DOHH2 (cell line): ENCODE results near the gene HCLS1.
"Not testable (repeated sequence)": the region's sequence is repeated elsewhere in the genome, so short reads cannot be mapped to it uniquely, and the experiment has no call there.

Experiments
- H3F3A ChIP-seq: fragments of 200-600 bp; sonication (generic), shearing (Covaris generic); 2 replicates; pipeline ENCODE4 v1.6.0; 2016; ENCODE audit warnings: antibody characterized with exemption, mild to moderate bottlenecking; ENCODE audit not compliant: control insufficient read depth, insufficient read depth
- H3K27ac ChIP-seq: fragments of 200-600 bp; sonication (generic); 2 replicates; pipeline ENCODE4 v1.5.1; 2014; ENCODE audit warnings: low read depth, mild to moderate bottlenecking, low read length, moderate library complexity
- H3K27me3 ChIP-seq: fragments of 200-600 bp; sonication (generic); 2 replicates; pipeline ENCODE4 v1.6.1; 2014; ENCODE audit warnings: mild to moderate bottlenecking, low read length, mixed read lengths; ENCODE audit not compliant: control insufficient read depth
- H3K36me3 ChIP-seq: fragments of 200-600 bp; sonication (generic); 2 replicates; pipeline ENCODE4 v1.6.1; 2014; ENCODE audit warnings: mild to moderate bottlenecking, low read length, moderate library complexity, mixed read lengths; ENCODE audit not compliant: control insufficient read depth
- H3K4me1 ChIP-seq: fragments of 200-600 bp; sonication (generic); 2 replicates; pipeline ENCODE4 v1.6.1; 2014; ENCODE audit warnings: mild to moderate bottlenecking, low read length, mixed read lengths; ENCODE audit not compliant: control insufficient read depth
- H3K4me2 ChIP-seq: fragments of 200-600 bp; sonication (generic); 2 replicates; pipeline ENCODE4 v1.6.0; 2014; ENCODE audit warnings: mild to moderate bottlenecking, low read length, moderate library complexity
- H3K4me3 ChIP-seq: fragments of 200-600 bp; sonication (generic); 2 replicates; pipeline ENCODE4 v1.5.1; 2014; ENCODE audit warnings: mild to moderate bottlenecking, low read length, mixed read lengths
- H3K79me2 ChIP-seq: fragments of 200-600 bp; sonication (generic); 2 replicates; pipeline ENCODE4 v1.6.1; 2014; ENCODE audit warnings: mild to moderate bottlenecking, low read length, mixed read lengths; ENCODE audit not compliant: control insufficient read depth
- H3K9me2 ChIP-seq: fragments of 200-600 bp; sonication (generic); replicated peaks from 2 replicates; pipeline ENCODE4 v1.6.1; 2014; ENCODE audit warnings: mild to moderate bottlenecking, low read length, mixed read lengths; ENCODE audit not compliant: control insufficient read depth
- H3K9me3 ChIP-seq: fragments of 200-600 bp; sonication (generic); 2 replicates; pipeline ENCODE4 v1.6.1; 2014; ENCODE audit warnings: antibody characterized with exemption, low read length, mixed read lengths; ENCODE audit not compliant: control insufficient read depth, insufficient read depth
- H4K20me1 ChIP-seq: fragments of 200-600 bp; sonication (generic); 2 replicates; pipeline ENCODE4 v1.6.0; 2014; ENCODE audit warnings: low read depth, mild to moderate bottlenecking, antibody characterized with exemption, low read length, moderate library complexity; ENCODE audit not compliant: control insufficient read depth, insufficient read depth
- EZH2phosphoT487 ChIP-seq: fragments of 200-600 bp; sonication (generic); IDR thresholded peaks from 2 replicates; pipeline ENCODE4 v1.6.1; 2017; ENCODE audit warnings: borderline replicate concordance, mild to moderate bottlenecking, antibody characterized with exemption, low read length, moderate library complexity, mixed read lengths
- TF ChIP-seq, protein P1 (sequence below): fragments of 200-600 bp; sonication (generic); IDR thresholded peaks from one replicate; pipeline ENCODE4 v1.5.1; 2014; ENCODE audit warnings: antibody characterized with exemption, mild to moderate bottlenecking, low read depth, low read length; ENCODE audit not compliant: poor library complexity, severe bottlenecking

Gene HCLS1

DNA sequence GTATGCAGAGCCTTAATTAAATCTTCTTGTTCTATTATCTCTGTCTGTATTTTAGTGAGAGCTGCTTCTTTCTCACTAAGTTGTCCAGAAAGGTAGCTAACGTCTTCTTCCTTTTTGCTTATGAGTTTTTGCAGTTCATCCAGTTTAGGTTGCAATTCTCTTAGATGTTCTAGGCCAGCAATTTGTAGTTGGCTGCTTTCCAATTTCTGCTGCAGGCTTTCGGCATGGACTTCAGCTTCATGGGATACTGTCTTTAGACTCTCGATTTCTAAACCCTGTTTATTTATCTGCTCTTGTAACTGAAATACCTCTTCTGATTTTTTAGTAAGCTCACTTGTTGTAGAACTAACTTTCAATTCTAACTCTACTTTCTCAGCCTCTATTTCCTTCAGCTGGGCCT is 35.5 kb upstream of the HCLS1 start:
- no peak overlapping the region for H3K27ac ChIP-seq
- H3K36me3 ChIP-seq: peaks cover 46% of the 10 kb centered on the region
- no peaks in the 10 kb centered on the region for H3K4me1 ChIP-seq
- no peaks in the 10 kb centered on the region for H3K9me3 ChIP-seq
- no peak overlapping the region for H3K4me3 ChIP-seq
- H3K9me2 ChIP-seq: no peaks in the 10 kb centered on the region
- H3K27me3 ChIP-seq: no peaks in the 10 kb centered on the region
- H4K20me1 ChIP-seq: no peaks in the 10 kb centered on the region
- TF ChIP-seq, protein P1, sequence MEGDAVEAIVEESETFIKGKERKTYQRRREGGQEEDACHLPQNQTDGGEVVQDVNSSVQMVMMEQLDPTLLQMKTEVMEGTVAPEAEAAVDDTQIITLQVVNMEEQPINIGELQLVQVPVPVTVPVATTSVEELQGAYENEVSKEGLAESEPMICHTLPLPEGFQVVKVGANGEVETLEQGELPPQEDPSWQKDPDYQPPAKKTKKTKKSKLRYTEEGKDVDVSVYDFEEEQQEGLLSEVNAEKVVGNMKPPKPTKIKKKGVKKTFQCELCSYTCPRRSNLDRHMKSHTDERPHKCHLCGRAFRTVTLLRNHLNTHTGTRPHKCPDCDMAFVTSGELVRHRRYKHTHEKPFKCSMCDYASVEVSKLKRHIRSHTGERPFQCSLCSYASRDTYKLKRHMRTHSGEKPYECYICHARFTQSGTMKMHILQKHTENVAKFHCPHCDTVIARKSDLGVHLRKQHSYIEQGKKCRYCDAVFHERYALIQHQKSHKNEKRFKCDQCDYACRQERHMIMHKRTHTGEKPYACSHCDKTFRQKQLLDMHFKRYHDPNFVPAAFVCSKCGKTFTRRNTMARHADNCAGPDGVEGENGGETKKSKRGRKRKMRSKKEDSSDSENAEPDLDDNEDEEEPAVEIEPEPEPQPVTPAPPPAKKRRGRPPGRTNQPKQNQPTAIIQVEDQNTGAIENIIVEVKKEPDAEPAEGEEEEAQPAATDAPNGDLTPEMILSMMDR: no peak
- TF ChIP-seq EZH2phosphoT487: no peak
- H3K4me2 ChIP-seq: no peak overlapping the region
- no peaks in the 10 kb centered on the region for H3F3A ChIP-seq
- no peaks in the 10 kb centered on the region for H3K79me2 ChIP-seq

DNA sequence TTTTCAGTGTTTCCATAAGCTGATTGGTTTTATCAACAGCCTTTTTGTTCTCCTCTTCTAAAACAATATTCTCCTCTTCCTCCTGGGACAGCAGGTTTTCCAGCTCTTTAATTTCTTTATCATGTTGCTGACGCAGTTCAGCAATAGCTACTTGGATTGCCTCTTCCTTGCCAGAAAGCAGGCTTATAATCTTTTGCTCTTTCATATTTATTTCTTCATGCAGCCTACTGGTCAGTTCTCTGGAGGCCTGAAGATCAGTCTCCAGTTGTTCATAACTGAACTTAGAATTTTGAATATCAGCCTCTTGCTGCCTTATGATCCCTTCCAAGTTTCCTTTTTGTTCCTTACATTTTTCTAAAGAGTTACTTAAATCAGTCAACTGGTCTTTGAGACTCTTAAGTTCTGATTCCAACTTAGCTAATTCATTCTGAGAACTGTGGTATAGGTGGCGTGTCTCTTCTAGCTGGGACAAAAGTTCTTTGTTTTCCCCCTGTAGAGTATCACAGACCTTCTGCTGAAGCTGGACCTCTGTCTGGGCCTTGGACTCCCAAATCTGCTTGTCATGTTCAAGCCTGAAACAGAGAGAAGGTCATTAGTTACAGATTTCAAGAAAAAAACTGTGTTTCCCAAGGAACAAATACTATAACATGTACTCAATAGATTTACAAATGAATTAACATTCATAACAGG is 31.5 kb upstream of the HCLS1 start:
- no peak overlapping the region for H3K4me3 ChIP-seq
- no peaks in the 10 kb centered on the region for H3K4me1 ChIP-seq
- no peaks in the 10 kb centered on the region for H3F3A ChIP-seq
- peaks cover 31% of the 10 kb centered on the region for H3K36me3 ChIP-seq
- H3K4me2 ChIP-seq: no peak overlapping the region
- no peaks in the 10 kb centered on the region for H3K79me2 ChIP-seq
- no peaks in the 10 kb centered on the region for H3K27me3 ChIP-seq
- H3K9me3 ChIP-seq: no peaks in the 10 kb centered on the region
- TF ChIP-seq, protein P1: no peak
- no peak for TF ChIP-seq EZH2phosphoT487
- H4K20me1 ChIP-seq: no peaks in the 10 kb centered on the region
- no peak overlapping the region for H3K27ac ChIP-seq
- no peaks in the 10 kb centered on the region for H3K9me2 ChIP-seq

DNA sequence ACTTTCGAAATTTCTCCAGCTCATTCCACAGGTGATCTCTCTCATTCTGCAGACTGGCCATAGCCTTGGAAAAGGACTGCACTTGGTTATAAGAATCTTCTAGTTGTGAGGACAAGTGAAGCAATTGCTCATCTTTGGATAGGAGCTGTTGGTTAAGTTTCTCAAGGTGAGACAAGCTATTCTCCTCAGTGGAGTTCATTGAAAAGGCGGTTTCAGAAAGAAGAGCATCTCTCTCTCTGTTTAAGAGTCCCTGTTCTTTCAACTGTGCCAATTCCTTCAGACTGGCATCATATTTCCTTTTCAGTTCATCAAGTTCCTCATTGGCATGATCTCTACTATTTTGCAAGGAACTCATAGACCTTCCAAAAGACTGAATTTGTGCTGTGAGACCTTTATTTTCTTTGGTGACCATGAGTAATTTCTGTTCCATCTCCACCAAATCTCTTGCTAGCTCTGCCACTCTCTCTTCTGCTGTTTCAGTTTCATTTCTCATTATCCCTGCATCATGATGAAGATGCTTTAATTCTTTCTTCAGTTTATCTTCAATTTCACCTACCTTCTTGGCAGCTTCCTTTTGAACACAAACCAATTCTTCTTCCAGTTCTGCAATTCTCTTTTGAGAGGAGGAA is 30.2 kb upstream of the HCLS1 start:
- Histone ChIP-seq H3K36me3 (peaks cover 26% of the 10 kb centered on the region), H3K4me2 (no peak overlapping the region)
- no peak for TF ChIP-seq EZH2phosphoT487
- TF ChIP-seq, protein P1: no peak

DNA sequence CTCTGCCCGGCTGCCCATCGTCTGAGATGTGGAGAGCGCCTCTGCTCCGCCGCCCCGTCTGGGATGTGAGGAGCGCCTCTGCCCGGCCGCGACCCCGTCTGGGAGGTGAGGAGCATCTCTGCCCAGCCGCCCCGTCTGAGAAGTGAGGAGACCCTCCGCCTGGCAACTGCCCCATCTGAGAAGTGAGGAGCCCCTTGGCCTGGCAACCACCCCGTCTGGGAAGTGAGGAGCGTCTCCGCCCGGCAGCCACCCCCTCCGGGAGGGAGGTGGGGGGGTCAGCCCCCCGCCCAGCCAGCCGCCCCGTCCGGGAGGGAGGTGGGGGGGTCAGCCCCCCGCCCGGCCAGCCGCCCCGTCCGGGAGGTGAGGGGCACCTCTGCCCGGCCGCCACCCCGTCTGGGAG is 28.0 kb upstream of the HCLS1 start:
- peaks cover 26% of the 10 kb centered on the region for H3K36me3 ChIP-seq
- not testable (repeated sequence) for H3K79me2 ChIP-seq, H3K4me2 ChIP-seq, H3F3A ChIP-seq, H3K4me3 ChIP-seq, H3K9me3 ChIP-seq, H4K20me1 ChIP-seq, H3K9me2 ChIP-seq, H3K27me3 ChIP-seq, H3K27ac ChIP-seq, H3K4me1 ChIP-seq

More for the DNA sequence above, 30.2 kb upstream of the HCLS1 start:
- Histone ChIP-seq H3K4me1 (no peaks in the 10 kb centered on the region), H3K79me2 (no peaks in the 10 kb centered on the region), H4K20me1 (no peaks in the 10 kb centered on the region), H3K27ac (no peak overlapping the region), H3K4me3 (no peak overlapping the region), H3K9me2 (no peaks in the 10 kb centered on the region), H3F3A (no peaks in the 10 kb centered on the region), H3K9me3 (no peaks in the 10 kb centered on the region), H3K27me3 (no peaks in the 10 kb centered on the region)
